MCF 10A (cell line): ENCODE results near the gene RAD51B. TPM values are rescaled to one million over a fixed set of nuclear protein-coding genes. Genes with fewer than 3 reads are reported as not detected.
A peak's percentile ranks its signal among the peaks of the same experiment; 100 is the strongest.

Experiments used
- BruUV-seq: library from RNA; stranded (reverse); fragments of 400-500 nt; replicated peaks from 2 replicates; lab custom pipeline; 2021; lab: Mats Ljungman, UMichigan
- CTCF ChIA-PET: fragments of 300-600 bp; sonication (Branson Sonifier 250); formaldehyde crosslinking; extraction: SDS; loops from one replicate; lab custom pipeline; 2021; ENCODE audit warnings: antibody characterized with exemption, inconsistent platforms; lab: Yijun Ruan, JAX
- POLR2A ChIA-PET: fragments of 300-600, 350-650 bp; sonication (Branson Sonifier 250); formaldehyde crosslinking; extraction: SDS; loops from one replicate; lab custom pipeline; 2020; ENCODE audit warnings: antibody characterized with exemption, inconsistent platforms; lab: Yijun Ruan, JAX
- DNase-seq: peaks from one replicate; pipeline ENCODE4 v3.0.0-alpha.2; 2018; ENCODE audit not compliant: unreplicated experiment
- H3K27ac Mint-ChIP-seq: one replicate; pipeline ENCODE4 v1.8.0; 2022; ENCODE audit warnings: mild to moderate bottlenecking, low read depth, mixed read lengths; ENCODE audit not compliant: unreplicated experiment
- H3K27me3 Mint-ChIP-seq: one replicate; pipeline ENCODE4 v1.8.0; 2022; ENCODE audit warnings: mixed read lengths; ENCODE audit not compliant: insufficient read depth, unreplicated experiment
- H3K36me3 Mint-ChIP-seq: one replicate; pipeline ENCODE4 v1.8.0; 2022; ENCODE audit warnings: mild to moderate bottlenecking, moderate library complexity, mixed read lengths; ENCODE audit not compliant: insufficient read depth, unreplicated experiment
- H3K4me1 Mint-ChIP-seq: one replicate; pipeline ENCODE4 v1.8.0; 2022; ENCODE audit warnings: mixed read lengths; ENCODE audit not compliant: insufficient read depth, unreplicated experiment
- H3K4me3 Mint-ChIP-seq: one replicate; pipeline ENCODE4 v1.8.0; 2022; ENCODE audit warnings: mild to moderate bottlenecking, moderate library complexity, mixed read lengths; ENCODE audit not compliant: unreplicated experiment
- H3K9me3 Mint-ChIP-seq: one replicate; pipeline ENCODE4 v1.8.0; 2022; ENCODE audit warnings: mixed read lengths; ENCODE audit not compliant: unreplicated experiment
- CTCF ChIP-seq: fragments of 200-600 bp; IDR thresholded peaks from one replicate; pipeline ENCODE4 v1.8.0; 2022; ENCODE audit warnings: antibody characterized with exemption, mild to moderate bottlenecking; ENCODE audit not compliant: unreplicated experiment
- intact Hi-C: fragments of 100-400 bp; cut with micrococcal nuclease; formaldehyde crosslinking; loops from 2 replicates; pipeline ENCODE4 v1.14.1; 2022
- total RNA-seq: library from RNA; stranded (reverse); gene quantifications from 2 replicates; pipeline ENCODE4 v1.2.3, GENCODE V29; 2022

Gene RAD51B
- total RNA-seq, 1 experiment from 2014 or later = 14.6 TPM

- no peak for TF ChIP-seq CTCF
- intact Hi-C loops = no loop called here
- peak; percentile 89 for DNase-seq
- H3K36me3 Mint-ChIP-seq = no peaks in the 10 kb centered on the region
- POLR2A ChIA-PET = interaction anchor here (0.6 to 2.1 kb wide), 12 partner anchors 11 to 317 kb away, joined by 3 to 19 read pairs (median 4); partner anchors contain the start of gene ZFP36L1
- H3K27ac Mint-ChIP-seq = peak overlapping the region; percentile 98
- H3K4me1 Mint-ChIP-seq = peaks cover 38% of the 10 kb centered on the region
- no peak overlapping the region for H3K4me3 Mint-ChIP-seq
- no peaks in the 10 kb centered on the region for H3K27me3 Mint-ChIP-seq
- peaks cover 6% of the 10 kb centered on the region for H3K9me3 Mint-ChIP-seq
- CTCF ChIA-PET = interaction anchor here (0.5 kb wide), 1 partner anchor 93 kb away, joined by 4 read pairs; no protein-coding TSS in a partner anchor
- no TSS peak for BruUV-seq
Observed at GRCh38 chr14:68705741-68706283, 886.2 kb downstream of the RAD51B start.

GRCh38 chr14:68707482-68707881, 887.9 kb downstream of the RAD51B start:
- Mint-ChIP-seq H3K4me1 (peaks cover 36% of the 10 kb centered on the region), H3K27me3 (no peaks in the 10 kb centered on the region), H3K36me3 (peaks cover 5% of the 10 kb centered on the region), H3K9me3 (no peaks in the 10 kb centered on the region), H3K27ac (no peak overlapping the region), H3K4me3 (no peak overlapping the region)
- DNase-seq = no peak
- POLR2A ChIA-PET = interaction anchor here (0.6 to 2.0 kb wide), 3 partner anchors 84 to 165 kb away, joined by 3 to 9 read pairs (median 5); partner anchors contain the start of gene ZFP36L1
- intact Hi-C loops = no loop called here
- no TSS peak for BruUV-seq
- TF ChIP-seq CTCF = no peak
- CTCF ChIA-PET = no interaction called here

GRCh38 chr14:68708343-68708742, 888.8 kb downstream of the RAD51B start:
- no TSS peak for BruUV-seq
- H3K27ac Mint-ChIP-seq = no peak overlapping the region

More at GRCh38 chr14:68708343-68708742, 888.8 kb downstream of the RAD51B start:
- CTCF ChIA-PET = interaction anchor here (0.6 kb wide), 1 partner anchor 861 kb away, joined by 3 read pairs; no protein-coding TSS in a partner anchor
- no peak for DNase-seq
- intact Hi-C loops = no loop called here
- Mint-ChIP-seq H3K27me3 (no peaks in the 10 kb centered on the region), H3K4me3 (no peak overlapping the region), H3K4me1 (peaks cover 28% of the 10 kb centered on the region), H3K9me3 (no peaks in the 10 kb centered on the region), H3K36me3 (peaks cover 5% of the 10 kb centered on the region)
- no peak for TF ChIP-seq CTCF
- POLR2A ChIA-PET = interaction anchor here (1.1 kb wide), 1 partner anchor 20 kb away, joined by 3 read pairs; no protein-coding TSS in a partner anchor
